ENCODE data around the gene STK39.

STK39 gene

GRCh38 chr2:167962436-167963226 lies 284.8 kb downstream of the STK39 start:
- Histone ChIP-seq H3K4me2 (no peak overlapping the region), H3K27me3 (no peaks in the 10 kb centered on the region)
- no peak for TF ChIP-seq Cebpa-rat (IDR thresholded peaks at IDR 0.05)

GRCh38 chr2:167961536-167962048 lies 285.8 kb downstream of the STK39 start:
- Histone ChIP-seq H3K36me3 (peaks cover 82% of the 10 kb centered on the region), H3K9ac (no peak overlapping the region), H3K27me3 (no peaks in the 10 kb centered on the region), H3K9me3 (no peaks in the 10 kb centered on the region), H3K4me2 (no peak overlapping the region), H3K4me3 (no peak overlapping the region), H4K20me1 (no peaks in the 10 kb centered on the region; the same call in 1 of the 2 replicates), H3K27ac (no peak overlapping the region), H3K4me1 (no peaks in the 10 kb centered on the region)
- TF ChIP-seq Cebpa-rat (IDR thresholded peaks at IDR 0.05), result no peak

More at GRCh38 chr2:167962436-167963226, 284.8 kb downstream of the STK39 start:
- Histone ChIP-seq H3K36me3 (peaks cover 79% of the 10 kb centered on the region), H3K4me1 (peaks cover 7% of the 10 kb centered on the region; the same call in 1 of the 2 replicates), H4K20me1 (no peaks in the 10 kb centered on the region; the same call in 1 of the 2 replicates), H3K9ac (no peak overlapping the region), H3K9me3 (no peaks in the 10 kb centered on the region), H3K4me3 (no peak overlapping the region), H3K27ac (no peak overlapping the region)

- Histone ChIP-seq H3K4me2 (no peak overlapping the region), H3K9ac (no peak overlapping the region), H3K4me3 (no peak overlapping the region), H3K36me3 (peaks cover 83% of the 10 kb centered on the region), H3K9me3 (no peaks in the 10 kb centered on the region), H3K27me3 (no peaks in the 10 kb centered on the region), H4K20me1 (no peaks in the 10 kb centered on the region), H3K27ac (no peak overlapping the region), H3K4me1 (peaks cover 4% of the 10 kb centered on the region; the same call in 1 of the 2 replicates)
- TF ChIP-seq Cebpa-rat (IDR thresholded peaks at IDR 0.05), result no peak
Measured at GRCh38 chr2:167960089-167960747, 287.2 kb downstream of the STK39 start.

- H3K27ac ChIP-seq, result no peak overlapping the region
- H3K27me3 ChIP-seq, result no peaks in the 10 kb centered on the region
- no peak for TF ChIP-seq Cebpa-rat (IDR thresholded peaks at IDR 0.05)
- peaks cover 81% of the 10 kb centered on the region for H3K36me3 ChIP-seq
- peaks cover 4% of the 10 kb centered on the region; the same call in 1 of the 2 replicates for H3K4me1 ChIP-seq
- no peak overlapping the region for H3K4me2 ChIP-seq
- H4K20me1 ChIP-seq, result no peaks in the 10 kb centered on the region
- no peak overlapping the region for H3K4me3 ChIP-seq
- peaks cover 5% of the 10 kb centered on the region; the same call in 1 of the 2 replicates for H3K9me3 ChIP-seq
- no peak overlapping the region for H3K9ac ChIP-seq
Measured at GRCh38 chr2:167957662-167958061, 289.7 kb downstream of the STK39 start.

- no peak overlapping the region for H3K9ac ChIP-seq
- H3K9me3 ChIP-seq, result peaks cover 5% of the 10 kb centered on the region; the same call in 1 of the 2 replicates
- H3K27me3 ChIP-seq, result no peaks in the 10 kb centered on the region
- no peak overlapping the region for H3K4me2 ChIP-seq
- H4K20me1 ChIP-seq, result no peaks in the 10 kb centered on the region
- peaks cover 4% of the 10 kb centered on the region; the same call in 1 of the 2 replicates for H3K4me1 ChIP-seq
- no peak for TF ChIP-seq Cebpa-rat (IDR thresholded peaks at IDR 0.05)
- peaks cover 70% of the 10 kb centered on the region for H3K36me3 ChIP-seq
- H3K27ac ChIP-seq, result no peak overlapping the region
- no peak overlapping the region for H3K4me3 ChIP-seq
Measured at GRCh38 chr2:167955264-167955906, 292.0 kb downstream of the STK39 start.

- no peak overlapping the region for H3K27ac ChIP-seq
- TF ChIP-seq Cebpa-rat (IDR thresholded peaks at IDR 0.05), result no peak
Measured at GRCh38 chr2:167954495-167954894, 292.9 kb downstream of the STK39 start.

GRCh38 chr2:167953776-167954175 lies 293.6 kb downstream of the STK39 start:
- Histone ChIP-seq H3K4me1 (peaks cover 4% of the 10 kb centered on the region; the same call in 1 of the 2 replicates), H3K27me3 (no peaks in the 10 kb centered on the region), H3K36me3 (peaks cover 55% of the 10 kb centered on the region), H3K9ac (no peak overlapping the region), H3K9me3 (peaks cover 5% of the 10 kb centered on the region; the same call in 1 of the 2 replicates), H3K27ac (no peak overlapping the region), H4K20me1 (no peaks in the 10 kb centered on the region), H3K4me3 (no peak overlapping the region), H3K4me2 (no peak overlapping the region)
- no peak for TF ChIP-seq Cebpa-rat (IDR thresholded peaks at IDR 0.05)

More at GRCh38 chr2:167954495-167954894, 292.9 kb downstream of the STK39 start:
- Histone ChIP-seq H3K4me1 (peaks cover 4% of the 10 kb centered on the region; the same call in 1 of the 2 replicates), H4K20me1 (no peaks in the 10 kb centered on the region), H3K9ac (no peak overlapping the region), H3K4me3 (no peak overlapping the region), H3K4me2 (no peak overlapping the region), H3K27me3 (no peaks in the 10 kb centered on the region), H3K36me3 (peaks cover 61% of the 10 kb centered on the region), H3K9me3 (peaks cover 5% of the 10 kb centered on the region; the same call in 1 of the 2 replicates)

GRCh38 chr2:167950571-167950970 lies 296.8 kb downstream of the STK39 start:
- peaks cover 35% of the 10 kb centered on the region for H3K36me3 ChIP-seq
- H3K4me1 ChIP-seq, result peaks cover 3% of the 10 kb centered on the region; the same call in 1 of the 2 replicates
- no peak overlapping the region for H3K9ac ChIP-seq
- peaks cover 5% of the 10 kb centered on the region; the same call in 1 of the 2 replicates for H3K9me3 ChIP-seq
- H3K27ac ChIP-seq, result no peak overlapping the region
- H4K20me1 ChIP-seq, result no peaks in the 10 kb centered on the region
- H3K27me3 ChIP-seq, result no peaks in the 10 kb centered on the region
- H3K4me2 ChIP-seq, result no peak overlapping the region
- no peak overlapping the region for H3K4me3 ChIP-seq
- no peak for TF ChIP-seq Cebpa-rat (IDR thresholded peaks at IDR 0.05)

GRCh38 chr2:167946441-167946841 lies 301.0 kb downstream of the STK39 start:
- H3K4me3 ChIP-seq, result no peak overlapping the region
- no peak for TF ChIP-seq Cebpa-rat (IDR thresholded peaks at IDR 0.05)
- no peaks in the 10 kb centered on the region for H3K27me3 ChIP-seq
- no peak overlapping the region for H3K27ac ChIP-seq
- H3K9ac ChIP-seq, result no peak overlapping the region
- H3K36me3 ChIP-seq, result peaks cover 4% of the 10 kb centered on the region; the same call in 1 of the 2 replicates
- no peaks in the 10 kb centered on the region for H3K9me3 ChIP-seq
- H3K4me2 ChIP-seq, result no peak overlapping the region
- H3K4me1 ChIP-seq, result no peaks in the 10 kb centered on the region
- no peaks in the 10 kb centered on the region for H4K20me1 ChIP-seq
